NCI-H748 (cell line): ENCODE measurements around the gene TRIM63.

Source experiments
- DNase-seq: peaks from one replicate; lab custom pipeline; 2025; ENCODE audit not compliant: unreplicated experiment; lab: John Stamatoyannopoulos, UW

Gene TRIM63

DNA sequence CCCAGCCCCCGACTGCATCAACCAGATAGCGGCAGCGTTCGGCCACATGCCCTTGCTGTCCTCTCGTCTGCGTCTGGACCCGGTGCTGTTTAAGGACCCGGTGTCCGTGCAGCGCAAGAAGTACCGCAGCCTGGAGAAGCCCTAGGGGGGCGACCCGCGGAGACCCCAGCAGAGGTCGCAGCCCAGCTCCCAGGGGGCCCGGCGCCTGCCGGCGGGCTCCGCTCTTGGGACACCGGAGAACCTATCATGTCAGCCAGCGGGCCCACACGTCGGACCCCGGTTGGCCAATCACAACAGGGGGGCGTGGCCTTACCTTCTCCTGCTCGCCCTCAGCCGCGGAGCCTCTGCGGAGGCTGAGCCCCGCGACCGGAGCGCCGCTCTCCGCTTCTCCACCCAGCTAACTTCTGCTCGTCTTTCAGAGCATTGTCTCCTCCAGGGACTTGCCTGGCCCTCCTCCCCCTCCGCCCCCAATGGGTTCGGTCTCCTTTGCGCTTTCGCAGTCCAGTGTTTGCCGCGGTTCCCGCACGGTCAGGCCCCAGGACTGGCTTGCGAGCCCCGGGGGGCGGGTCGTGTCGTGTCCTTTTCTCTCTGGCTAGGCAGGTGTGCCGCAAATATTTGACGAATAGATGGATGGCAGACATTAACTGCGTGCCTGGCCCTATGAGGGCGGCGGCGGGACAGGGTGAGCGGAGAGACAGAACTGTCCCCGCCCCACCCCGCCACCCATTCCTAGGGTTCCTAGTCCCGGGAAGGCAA is 32.0 kb downstream of the TRIM63 start:
- peak; percentile 89 for DNase-seq

- DNase-seq = peak; percentile 33
Observed at GRCh38 chr1:26034504-26035202, 32.8 kb downstream of the TRIM63 start.

DNA sequence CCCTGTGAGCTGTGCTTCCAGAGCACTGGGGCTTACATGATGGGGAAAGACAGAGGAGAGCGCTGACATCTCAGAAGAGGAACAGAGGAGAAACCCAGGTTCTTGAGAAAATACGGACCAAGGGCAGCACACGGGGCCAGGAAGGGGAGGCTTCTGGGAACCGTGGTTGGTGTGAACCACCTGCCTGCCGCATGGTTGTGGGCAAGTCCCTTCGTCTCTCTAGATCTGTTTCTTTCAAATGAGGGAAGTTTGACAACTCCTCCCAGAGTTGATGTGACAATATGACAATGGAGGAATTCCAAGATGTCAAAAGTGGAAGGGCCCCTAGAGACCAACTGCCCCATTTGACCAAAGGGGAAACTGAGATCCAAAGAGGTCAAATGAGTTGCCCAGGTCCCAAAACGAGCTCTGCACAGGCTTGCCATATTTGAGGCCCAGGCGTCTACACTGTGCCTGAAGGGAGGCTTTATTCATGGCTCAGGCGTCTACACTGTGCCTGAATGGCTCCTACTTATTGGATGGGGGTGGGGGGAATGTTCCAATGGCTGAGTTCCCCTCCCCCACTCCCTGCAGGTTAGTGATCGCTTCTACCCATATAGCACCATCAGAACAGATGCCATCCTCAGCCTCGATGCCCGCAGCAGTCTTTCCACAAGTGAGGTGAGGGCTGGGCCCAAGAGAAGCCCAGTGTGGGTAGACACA is 34.6 kb downstream of the TRIM63 start:
- no peak for DNase-seq

- DNase-seq = no peak
Observed at GRCh38 chr1:26031611-26032220, 35.7 kb downstream of the TRIM63 start.

DNA sequence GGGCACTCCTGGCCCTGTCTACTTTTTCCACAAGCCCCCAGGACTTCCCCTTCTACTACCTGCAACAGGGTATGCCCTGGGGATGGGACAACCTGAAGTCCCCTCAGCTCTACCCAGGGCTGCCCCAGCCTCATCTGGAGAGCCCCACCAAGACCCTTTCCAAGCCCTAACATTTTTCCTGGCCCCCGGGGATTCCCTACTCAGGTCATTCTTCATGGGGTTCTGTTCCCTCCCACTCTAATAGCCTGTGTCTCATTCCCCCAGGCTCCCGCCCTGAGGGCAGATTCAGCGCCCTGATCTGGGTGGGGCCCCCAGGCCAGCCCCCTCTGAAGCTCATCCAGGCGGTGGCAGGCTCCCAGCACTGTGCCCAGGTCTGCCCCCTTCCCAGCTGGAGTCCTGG is 36.2 kb downstream of the TRIM63 start:
- no peak for DNase-seq

- DNase-seq = no peak
Observed at GRCh38 chr1:26029864-26030481, 37.5 kb downstream of the TRIM63 start.

- DNase-seq = no peak
Observed at GRCh38 chr1:26029054-26029863, 38.2 kb downstream of the TRIM63 start.

DNA sequence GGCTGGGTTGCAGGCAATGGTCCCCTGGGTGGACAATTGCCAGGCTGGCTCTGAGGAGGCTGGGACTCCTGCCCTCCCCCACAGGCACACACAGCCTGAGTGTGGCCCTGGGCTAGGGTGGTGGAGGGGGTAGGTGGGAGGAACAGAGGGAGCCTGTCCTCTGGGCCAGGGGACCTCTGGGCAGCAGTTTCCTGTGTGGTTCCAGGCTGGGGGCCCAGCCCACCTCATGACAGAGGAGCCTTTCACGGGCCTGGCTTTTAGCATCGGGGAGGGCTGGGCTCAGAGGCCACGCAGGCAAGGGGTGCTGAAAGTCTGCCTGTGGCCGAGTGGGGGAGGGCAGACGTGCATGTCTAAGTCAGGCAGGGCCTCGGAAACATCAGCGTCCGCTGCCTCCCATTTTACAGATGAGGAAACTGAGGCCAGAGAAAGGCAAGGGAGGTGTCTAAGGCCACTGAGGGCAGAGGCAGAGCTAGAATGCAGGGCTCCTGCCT is 38.9 kb downstream of the TRIM63 start:
- no peak for DNase-seq

GRCh38 chr1:26027716-26028489 is 39.5 kb downstream of the TRIM63 start:
- no peak for DNase-seq

DNA sequence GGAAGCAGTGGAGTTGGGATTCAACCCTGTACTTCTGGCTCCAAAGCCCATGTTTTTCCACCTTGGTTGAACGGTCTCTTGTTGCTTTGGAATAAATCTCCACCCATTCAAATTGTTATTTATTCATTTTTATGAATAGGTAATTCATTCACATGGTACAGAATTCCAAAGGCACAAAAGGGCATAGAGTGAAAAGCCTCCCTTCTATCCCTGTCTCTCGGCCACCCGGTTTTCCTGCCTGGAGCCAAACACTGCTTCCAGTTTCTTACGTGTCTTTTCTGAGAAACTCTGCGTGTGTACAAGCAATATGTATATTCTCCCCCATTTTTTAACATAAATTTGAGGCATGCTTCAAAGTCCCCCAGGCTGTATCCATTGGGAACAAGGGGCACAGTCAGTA is 41.9 kb downstream of the TRIM63 start:
- no peak for DNase-seq

- DNase-seq = no peak
Observed at GRCh38 chr1:26025060-26025459, 42.4 kb downstream of the TRIM63 start.

DNA sequence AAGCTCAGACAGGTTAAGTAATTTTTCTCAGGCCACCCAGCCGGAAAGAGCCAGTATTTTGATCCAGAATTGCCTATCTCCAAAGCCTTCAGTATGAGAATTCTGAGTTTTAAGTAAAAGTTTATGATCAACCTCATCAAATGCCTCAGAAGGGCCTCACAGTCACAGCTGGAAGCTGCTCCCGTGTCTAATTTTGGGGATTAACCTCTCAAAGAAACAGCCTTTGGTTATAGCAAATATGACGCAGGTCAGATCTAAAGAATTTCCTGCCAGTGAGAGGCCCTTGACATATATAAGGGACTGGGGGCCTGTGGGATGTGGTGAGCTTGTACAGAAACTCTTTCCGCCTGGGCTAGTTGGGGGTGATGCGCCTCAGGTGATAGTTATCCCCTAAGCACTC is 43.6 kb downstream of the TRIM63 start:
- DNase-seq = no peak

GRCh38 chr1:26023009-26023408 is 44.4 kb downstream of the TRIM63 start:
- no peak for DNase-seq

GRCh38 chr1:26022404-26022779 is 45.0 kb downstream of the TRIM63 start:
- no peak for DNase-seq

DNA sequence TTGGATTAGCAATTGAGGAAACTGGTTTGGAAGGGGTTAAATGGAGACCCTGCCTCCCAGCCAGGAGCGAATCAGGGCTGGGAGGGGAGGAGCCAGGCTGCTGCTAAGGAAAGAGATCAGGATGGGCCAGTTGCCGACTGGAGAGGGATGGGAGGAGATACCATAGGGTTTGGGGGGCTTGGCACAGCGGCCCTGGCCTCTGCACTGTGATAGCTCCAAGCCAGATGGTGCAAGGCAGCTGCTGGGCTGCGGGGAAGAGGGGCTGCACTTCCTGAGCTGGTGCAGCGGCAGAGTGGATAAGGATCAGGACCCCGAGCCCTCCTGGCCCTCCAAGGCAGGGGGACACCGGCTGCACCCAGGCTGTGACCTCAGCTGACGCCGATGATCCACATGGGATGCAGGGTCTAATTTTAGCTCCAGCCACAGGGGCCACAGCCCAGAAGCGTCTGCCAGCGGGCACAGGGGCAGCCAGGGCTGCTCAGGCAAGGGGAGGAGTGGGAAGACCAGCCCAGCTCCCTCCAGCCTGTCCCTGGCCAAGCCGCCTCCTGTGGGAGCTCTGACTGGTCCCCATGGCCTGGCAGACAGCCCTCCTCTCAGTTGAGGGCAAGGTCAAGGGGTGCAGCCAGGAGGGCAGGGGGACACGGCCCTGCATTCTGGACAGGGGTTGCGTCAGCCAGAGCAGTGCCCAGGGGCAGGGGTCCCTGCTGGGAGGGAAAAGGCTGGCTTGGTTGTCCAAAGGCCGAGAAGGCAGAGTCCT is 45.6 kb downstream of the TRIM63 start, which contains the start of gene EXTL1:
TSS of gene EXTL1 (plus strand) at position 129 of the 757 bp plus-strand sequence. CDS start 872 bp downstream, outside the sequence.
- no peak for DNase-seq

DNA sequence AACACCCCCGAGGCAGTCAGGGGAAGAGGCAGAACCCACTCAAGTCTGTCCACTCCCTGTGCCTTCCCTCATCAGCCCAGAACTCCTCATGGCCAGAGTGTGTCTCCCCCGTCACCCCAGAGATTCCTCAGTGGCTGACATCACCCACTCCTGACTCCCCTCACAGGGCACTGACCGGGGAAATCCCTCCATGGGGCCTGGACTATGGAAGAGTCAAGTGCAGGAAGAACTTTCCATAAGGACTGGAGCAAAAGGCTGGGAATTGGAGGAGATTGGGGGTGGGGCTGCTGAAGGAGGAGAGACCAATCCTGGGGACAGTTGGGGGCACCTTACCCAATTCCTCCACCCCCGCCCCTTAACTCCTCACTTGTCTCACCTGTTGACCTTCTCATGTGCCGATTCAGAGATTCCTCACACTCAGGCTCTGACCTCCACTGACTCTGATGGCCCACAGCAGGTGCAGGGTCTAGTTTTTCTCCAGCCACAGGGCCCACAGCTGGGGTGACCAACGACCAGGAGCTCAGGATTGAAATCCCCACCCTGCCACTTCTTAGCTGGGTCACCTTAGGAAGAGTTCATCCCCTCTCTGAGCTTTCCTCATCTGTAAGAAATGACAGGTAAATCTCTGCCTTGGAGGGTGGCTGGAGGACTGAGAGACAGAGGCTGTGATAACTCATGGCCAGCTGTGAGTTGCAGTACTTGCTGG is 46.3 kb downstream of the TRIM63 start:
- DNase-seq = no peak

DNA sequence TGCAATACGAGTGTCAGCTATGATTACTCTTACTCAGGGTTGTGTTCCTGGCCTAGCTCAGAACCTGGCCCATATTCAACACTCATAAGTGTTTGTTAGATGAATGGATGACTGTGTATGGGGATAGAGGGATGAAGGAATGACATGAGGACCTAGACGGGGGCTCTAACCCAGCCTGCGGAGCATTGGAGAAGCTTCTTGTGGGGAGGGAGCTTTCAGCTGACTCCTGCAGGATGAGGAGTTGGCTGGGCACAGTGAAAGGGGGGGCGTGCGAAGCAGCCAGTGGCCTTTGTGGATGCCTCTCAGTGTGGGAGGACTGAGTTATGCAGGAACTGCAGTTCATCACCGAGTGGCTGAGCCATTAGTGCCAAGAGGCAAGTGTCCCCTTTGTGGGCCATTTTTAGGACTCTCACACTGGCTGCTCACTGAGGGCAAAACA is 47.1 kb downstream of the TRIM63 start:
- no peak for DNase-seq
